NCI-H2196 (cell line): ENCODE results near the gene KDM5B.
"Not testable (repeated sequence)": the region's sequence is repeated elsewhere in the genome, so short reads cannot be mapped to it uniquely, and the experiment has no call there.

Source experiments
- DNase-seq: peaks from one replicate; lab custom pipeline; 2025; ENCODE audit not compliant: unreplicated experiment; lab: John Stamatoyannopoulos, UW

The KDM5B gene

DNA sequence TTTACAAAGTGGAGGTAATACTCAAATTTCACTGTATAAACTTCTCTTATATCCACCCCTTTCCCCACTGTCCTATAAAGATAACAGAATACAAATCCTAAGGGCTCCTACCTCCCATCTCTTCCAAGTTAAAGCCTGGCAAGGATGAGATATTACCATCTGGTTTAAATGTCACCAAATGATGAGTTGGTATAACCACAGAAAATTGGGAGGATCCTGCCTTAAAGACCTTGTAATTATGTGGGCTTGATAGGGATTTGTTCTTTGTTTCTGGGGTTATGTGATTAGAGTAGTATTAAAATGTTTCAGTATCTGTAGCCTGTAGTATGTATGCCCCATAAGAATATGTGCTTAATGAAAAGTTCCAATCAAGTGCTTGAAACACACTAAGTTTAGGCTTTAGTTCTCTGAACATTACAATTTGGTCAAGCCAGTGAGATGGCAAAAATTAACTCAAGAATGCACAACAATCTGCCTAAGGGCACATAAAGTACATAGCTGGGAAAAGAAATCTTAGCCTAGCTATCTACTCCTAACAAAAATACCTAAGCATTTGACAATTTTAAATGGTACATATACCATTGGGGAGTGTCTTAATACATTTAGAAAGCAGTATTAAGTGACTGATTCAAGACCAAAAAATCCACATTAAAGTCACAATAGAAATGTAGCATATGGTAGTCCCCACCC, 14.0 kb downstream of the KDM5B start:
- no peak for DNase-seq

DNA sequence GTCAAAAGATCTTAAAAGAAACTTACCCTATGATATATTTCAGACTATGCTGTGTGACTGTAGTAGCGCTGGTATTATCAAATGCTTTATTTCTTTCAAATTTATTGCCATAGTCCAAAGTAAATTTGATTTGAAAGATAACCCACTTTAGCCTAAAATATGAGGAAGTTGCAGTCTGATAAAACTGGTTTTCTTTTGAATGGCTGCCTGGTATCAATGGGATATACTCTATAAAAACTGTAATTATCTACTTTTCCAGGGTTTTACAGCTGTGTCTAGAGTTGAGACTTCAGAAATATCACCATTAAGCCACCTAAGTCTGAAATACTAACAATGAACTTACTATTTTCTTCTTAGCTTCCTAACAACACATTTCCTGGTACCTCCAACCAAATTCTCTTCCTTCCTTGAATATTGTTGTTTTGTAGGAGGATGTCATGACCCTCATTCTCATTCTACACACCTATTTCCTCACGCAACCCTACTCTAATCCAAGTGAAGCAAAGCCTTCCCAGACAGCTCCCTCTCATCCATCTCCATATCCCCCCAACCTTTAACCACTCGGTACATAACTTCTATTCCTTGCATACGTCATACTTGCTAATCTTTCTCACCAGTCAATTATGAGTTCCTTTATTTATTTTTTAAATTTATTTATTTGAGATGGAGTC, 17.0 kb downstream of the KDM5B start:
- DNase-seq, result no peak

DNA sequence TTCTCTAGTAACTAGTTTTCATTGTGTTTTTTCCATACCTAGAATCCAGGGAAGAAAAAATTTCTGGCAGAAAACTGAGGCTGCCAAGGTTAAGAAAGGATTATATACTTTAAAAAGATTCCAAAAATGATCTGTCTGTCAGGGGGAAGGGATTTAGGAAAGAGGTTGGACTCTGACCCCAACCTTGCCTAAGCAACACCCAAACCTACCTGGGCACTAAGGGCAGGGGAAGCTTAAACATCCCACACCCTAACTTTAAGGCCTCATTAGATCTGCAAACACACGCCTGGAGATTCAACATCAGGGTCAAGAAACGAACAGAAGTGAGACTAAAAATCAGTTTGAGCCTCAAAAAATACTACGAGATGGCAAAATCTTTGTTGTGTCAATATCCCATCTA, 19.4 kb downstream of the KDM5B start:
- no peak for DNase-seq

DNA sequence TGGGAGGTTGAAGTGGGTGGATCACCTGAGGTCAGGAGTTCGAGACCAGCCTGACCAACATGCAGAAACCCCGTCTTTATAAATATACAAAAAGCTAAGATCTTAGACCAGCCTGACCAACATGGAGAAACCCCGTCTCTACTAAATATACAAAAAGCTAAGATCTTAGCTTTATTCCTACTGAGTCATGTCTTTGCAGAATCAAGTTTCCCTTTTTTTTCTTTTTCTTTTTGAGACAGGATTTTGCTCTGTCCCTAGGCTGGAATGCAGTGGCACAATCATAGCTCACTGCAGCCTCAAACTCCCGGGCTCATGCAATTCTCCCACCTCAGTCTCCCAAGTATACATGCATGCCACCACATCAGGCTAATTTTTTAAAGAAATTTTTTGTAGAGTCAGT, 21.4 kb downstream of the KDM5B start:
- no peak for DNase-seq

DNA sequence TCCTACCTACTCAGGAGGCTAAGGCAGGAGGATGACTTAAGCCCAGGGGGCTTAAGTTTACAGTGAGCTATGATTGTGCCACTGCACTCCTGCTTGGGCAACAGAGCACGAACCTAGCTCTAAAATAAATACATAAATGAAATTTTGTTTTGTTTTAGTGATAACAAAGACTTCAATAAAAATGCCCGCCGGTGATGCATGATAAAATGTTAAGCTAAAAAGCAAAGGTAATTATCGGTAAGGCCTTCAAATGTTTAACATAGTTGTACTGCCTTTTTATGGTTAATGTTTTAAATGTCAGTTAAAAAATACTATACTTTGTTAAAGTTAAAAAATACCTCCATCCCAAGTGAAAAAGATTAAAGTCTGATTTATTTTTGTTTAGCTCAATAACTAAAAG, 27.0 kb downstream of the KDM5B start:
- no peak for DNase-seq

DNA sequence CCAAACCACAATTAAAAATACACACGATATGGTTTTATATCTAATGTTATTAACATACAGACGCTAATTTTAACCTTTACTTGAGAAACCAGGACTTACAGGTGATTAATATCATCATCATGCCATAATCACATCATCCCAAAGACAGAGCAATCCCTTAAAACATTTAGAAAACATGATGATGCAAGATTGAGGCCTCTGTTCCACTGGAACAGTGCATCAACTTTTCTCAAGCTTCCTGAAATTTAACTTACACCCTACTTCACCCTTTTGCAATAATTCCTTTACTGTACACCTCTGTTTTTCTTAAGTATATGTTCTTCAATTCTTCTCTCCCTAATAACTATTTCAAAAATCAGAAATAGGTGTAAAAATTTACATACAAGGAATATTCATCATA, 38.1 kb downstream of the KDM5B start:
- DNase-seq, result no peak

DNA sequence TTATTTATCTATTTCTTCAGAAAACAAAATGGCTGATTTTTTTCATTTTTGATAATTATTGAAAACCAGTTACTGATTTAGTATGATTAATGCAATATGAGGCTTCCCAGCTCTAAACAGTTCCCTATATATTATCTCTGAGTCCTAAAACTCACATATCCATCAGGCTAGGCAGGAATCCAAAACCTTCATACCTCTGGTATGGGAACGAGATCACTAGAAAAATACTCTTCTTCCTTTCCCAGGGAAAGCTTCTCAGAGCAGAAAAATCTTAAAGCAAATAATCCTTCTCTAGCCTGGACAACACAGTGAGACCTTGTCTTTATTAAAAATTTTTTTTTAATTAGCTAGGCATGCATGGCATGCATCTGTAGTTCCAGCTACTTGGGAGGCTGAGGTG, 42.5 kb downstream of the KDM5B start:
- DNase-seq, result no peak

DNA sequence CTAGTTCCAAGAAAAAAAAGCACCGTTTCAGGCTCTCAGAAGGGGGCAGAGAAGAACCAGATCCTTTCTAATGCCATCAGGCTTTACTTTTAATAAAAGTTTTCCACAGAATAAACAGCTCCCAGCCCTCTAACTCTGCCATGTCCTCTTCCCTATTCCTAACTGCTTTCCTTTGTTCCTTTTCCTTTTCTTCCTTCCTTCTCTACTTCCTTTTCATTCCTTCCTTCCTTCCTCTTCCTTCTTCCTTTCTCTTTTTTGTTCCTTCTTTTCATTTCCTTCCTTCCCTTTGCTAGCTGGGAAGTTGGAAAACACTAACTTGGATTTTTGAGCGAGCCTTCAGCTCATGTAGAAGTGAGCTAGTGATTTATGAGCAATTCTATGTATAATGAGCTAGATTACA, 46.2 kb downstream of the KDM5B start:
- DNase-seq, result no peak

DNA sequence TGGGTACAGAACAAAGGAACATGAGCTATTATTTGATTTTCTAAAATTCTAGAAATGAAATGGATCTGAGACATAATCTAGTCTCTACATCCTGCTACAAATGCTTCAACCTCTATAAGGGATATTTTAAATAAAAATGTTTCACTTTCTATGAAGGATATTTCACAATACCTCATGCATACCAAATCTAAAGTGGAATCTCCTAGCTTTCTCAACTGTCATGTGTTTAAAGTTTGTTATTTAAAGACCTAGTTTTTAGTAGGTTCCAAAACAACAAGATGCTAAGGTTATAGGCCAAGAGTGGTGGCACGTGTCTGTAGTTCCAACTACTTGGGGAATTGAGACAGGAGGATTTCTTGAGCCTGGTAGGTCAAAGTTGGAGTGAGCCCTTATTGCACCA, 47.6 kb downstream of the KDM5B start:
- no peak for DNase-seq

DNA sequence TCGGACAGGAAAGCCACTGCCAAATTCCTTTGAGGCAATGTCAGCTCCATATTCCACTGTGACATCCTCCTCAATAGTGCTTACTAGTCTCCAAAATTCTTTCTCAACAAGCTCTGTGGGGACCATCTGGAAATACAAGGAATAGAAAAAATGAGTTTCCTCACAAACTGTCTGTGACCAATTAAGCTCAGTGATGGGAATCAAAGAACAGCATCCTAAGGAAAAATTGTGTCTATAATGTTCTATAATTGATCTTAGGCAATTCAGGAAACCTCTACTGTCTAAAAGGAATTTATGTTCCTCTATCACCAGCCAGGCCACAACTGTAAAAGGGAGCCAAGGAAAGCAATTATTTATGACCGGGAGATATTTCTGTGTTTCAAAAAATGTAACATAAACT, 51.8 kb downstream of the KDM5B start:
- no peak for DNase-seq

DNA sequence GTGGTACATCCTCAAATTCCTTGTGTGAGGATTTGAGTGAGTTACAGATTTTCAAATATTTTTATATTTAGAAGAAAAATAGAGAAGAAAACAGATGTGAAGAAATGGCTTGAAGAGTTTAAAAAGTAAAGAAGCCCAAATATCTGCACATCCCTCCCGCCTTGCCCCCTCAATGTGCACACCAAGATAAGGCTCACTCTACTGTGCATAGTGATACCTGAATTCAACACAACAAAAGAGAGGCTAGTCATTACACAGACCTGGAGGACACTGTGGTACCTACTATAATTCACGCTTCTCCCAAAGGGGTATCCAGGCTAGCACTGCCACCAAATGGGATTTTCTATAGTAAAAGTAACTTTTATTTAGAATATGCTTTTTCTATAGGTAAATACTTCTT, 53.9 kb downstream of the KDM5B start:
- no peak for DNase-seq

DNA sequence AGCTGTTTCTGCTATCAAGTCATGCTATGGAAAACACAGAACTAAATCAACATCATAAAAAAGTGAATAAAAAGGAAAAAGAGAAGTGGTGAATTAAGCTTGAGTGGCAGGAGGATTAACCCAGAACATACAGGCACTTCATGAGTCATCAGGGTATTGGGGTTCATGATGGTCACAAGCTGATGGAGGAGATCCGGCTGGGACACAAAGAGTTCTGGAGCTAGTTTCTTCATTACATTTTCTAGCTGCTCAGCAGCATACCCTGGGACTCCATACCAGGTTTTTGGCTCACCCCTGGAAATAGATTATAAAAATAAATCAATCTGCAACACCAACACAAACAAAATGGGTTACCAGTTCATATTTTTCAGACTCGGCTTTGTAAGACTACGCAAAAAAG, 55.4 kb downstream of the KDM5B start:
- DNase-seq, result no peak

DNA sequence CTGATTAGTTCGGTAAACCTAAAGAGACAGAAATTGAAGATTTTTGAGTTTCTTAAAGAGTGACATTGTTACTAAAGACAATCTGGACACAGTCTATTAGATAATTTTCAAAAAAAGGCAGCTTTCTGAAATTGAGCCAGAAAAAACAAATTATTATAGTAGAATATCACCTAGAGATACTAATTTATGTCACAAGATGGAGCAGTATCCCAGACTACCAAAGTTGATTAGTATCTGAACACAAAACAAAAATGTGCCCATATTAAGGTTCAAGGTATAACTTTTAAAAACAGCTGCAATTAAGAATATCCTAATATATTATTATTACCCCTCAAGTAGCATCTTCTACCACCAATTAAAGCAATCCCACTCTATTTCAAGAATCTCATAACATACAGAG, 57.5 kb downstream of the KDM5B start:
- no peak for DNase-seq

DNA sequence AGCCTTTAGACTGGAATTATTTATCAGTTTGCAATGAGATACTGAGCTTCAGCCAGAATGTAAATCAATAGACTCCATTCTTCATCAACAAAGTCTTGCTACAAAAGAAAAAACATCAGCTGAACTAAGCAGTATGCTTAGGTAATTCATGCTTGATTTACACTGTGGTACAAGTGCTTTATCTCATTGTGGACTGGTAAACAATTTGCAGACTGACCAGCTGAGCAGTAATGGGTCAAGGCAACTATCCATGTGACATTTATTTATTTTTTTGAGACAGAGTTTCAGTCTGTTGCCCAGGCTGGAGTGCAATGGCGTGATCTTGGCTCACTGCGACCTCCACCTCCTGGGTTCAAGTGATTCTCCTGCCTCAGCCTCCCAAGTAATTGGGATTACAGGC, 58.2 kb downstream of the KDM5B start:
- DNase-seq, result no peak

DNA sequence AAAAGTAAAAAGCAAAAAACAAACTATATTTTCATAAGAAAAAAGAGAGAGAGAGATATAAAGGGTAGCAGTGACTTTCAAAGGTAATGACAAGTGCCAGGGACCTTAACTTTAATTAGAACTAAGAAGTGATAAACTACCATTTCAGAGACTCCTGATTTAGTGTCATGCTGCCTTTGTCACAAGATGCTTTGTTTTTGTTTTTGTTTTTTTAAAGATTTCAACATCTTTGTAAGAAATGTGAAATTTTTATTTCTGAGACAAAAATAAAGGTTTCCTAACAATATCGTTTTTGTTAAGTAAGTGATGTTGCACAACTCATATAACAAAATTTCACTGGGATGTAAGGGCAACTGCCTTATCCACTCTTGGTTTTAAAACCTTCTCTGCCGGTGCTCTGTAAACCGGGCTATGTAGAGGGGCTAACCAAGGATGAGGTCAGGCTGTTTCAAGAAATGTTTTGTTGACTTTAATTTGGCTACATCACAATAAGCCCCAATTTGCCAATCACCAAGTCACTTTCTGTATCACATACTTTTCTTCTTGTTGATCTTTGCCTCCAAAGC, 62.8 kb downstream of the KDM5B start:
- no peak for DNase-seq

DNA sequence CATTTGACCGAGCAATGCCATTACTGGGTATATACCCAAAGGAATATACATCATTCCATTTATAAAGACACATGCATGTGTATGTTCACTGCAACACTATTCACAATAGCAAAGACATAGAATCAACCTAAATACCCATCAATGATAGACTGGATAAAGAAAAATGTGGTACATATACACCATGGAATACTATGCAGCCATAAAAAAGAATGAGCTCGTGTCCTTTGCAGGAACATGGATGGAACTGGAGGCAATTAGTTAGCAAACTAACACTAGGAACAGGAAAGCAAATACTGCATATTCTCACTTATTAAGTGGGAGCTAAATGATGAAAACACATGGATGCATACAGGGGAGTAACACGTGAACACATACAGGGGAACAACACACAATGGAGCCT, 63.5 kb downstream of the KDM5B start:
- not testable (repeated sequence) for DNase-seq

DNA sequence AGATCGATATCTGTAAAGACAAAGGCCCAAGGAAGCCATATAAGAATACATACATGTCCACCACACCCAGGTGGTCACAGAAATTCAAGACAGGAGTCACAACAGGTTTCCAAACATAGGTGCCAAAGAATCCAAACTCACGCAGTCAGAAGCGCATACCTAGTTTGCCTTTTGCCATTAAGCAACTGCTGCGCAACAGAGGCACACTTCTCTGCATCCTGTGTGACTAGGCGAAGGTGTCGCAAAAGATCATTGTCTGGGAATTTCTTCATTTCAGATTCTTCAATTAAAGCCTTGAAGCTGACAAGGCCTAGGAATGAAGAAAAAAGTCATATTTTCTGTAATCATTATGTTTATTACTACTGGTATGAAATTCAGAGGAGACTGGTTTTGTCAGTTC, 65.7 kb downstream of the KDM5B start:
- DNase-seq, result no peak

DNA sequence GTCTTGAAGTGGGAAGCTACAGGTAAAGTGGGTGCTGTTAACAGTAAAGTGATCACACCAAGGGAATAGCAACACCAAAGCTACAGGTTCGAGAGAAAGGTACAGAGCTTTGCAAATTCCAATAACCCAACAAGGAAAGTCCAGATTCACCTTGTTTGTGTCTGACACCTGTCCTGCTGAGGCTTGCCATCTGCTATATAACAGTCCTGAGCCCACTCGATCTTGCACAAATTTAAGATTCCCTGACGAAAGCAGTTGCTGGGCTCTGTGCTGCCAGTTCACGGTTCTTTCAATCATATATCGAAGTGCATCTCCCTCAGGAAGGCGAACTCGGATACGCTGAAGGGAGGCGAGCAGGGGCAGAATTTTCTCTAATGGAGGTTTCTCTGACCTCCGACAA, 75.0 kb downstream of the KDM5B start:
- DNase-seq, result no peak

DNA sequence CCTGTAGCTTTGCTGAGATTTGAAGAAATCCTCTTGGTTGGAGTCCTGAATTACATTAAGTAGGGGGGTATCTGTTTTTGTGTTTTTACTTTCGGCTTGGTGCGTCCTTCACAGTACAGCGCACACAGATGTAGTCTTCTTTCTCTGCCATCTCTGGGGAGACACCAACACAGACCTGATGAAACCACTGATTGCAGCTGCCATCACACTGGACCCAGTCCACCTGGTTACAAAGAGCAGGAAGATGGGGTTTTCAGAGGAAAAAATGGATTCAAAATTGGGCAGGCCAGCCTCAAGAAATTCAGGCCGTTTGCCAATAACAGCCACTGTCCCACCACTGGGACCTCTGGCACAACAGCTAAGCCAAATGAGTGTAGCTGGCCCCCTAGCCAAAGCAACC, 79.3 kb downstream of the KDM5B start:
- no peak for DNase-seq

DNA sequence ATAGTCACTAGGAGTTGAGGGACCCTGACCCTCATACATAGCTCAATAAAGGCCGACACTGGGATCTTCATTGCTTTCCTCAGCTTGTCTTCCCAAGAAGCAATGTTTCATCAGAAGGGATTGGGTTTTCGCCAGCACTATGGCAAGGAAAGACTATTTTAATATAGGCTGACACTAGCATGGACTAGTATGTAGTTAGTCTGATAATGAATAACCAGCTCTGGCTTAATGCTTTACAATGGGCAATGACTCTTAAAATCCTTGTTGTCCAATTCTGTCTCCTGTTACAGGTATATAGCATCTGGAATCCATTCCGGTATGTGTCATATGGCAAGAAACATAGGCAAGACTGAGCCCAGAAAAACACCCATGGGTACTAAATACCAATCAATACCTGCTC, 82.7 kb downstream of the KDM5B start:
- no peak for DNase-seq

DNA sequence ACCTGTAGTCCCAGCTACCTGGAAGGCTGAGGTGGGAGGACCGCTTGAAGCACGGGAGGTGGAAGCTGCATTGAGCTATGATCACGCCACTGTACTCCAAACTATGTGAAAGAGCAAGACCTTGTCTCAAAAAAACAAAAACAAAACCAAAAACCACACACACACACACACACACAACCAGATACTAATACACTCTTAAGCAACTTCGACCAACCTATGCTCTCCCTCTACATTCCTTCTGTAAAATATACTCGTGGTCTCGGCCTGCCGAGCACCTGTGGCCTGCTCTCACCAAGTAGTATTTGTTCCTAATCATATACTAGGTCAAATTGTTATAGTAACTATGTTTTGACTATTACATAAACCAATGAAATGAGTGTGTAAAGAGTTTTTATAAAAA, 84.5 kb downstream of the KDM5B start:
- DNase-seq, result no peak

DNA sequence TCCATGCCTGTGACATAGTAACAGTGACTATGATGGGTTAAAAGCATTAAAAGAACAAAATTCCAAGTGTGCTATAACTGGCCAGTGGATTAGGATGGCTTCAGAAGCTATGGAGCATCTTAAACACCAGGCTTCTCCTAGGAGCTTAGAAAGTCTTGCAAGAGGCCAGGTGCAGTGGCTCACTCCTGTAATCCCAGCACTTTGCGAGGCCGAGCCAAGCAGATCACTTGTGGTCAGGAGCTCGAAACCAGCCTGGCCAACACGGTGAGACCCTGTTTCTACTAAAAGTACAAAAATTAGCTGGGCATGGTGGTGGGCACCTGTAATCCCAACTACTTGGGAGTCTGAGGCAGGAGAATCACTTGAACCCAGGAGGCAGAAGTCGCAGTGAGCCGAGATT, 85.2 kb downstream of the KDM5B start:
- DNase-seq, result not testable (repeated sequence)

DNA sequence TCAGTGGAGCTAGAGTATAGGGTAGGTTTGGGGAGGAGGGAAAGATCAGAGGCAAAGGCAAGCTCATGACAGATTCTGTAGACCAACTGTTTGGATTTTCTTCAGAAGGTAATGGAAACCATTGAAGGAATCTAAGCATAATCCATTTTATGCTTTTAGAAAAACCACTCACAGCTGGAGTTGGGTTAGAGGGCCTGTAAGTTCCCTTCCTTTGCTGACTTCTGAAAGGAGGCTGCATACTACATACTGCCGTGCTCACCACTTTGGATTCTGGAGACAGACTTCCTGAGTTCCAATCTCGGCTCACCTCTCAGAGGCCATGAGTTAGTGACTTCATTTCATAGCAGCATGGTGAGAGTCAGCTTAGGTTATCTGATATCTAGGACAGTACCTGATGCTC, 91.6 kb downstream of the KDM5B start:
- DNase-seq, result no peak
